ENCODE data around the gene GLI1.

GLI1 gene

GRCh38 chr12:57521525-57522010 lies 62.0 kb downstream of the GLI1 start:
- peak; percentile 70 for DNase-seq
